Heart left ventricle (tissue), 13 donors: ENCODE measurements around the gene NEURL3.

Source experiments
- POLR2A ChIP-seq, 2 donors: fragments of 450-650 bp; IDR thresholded peaks; one replicate each; pipeline ENCODE4 v1.6.1; 2017; ENCODE audit warnings: antibody characterized with exemption in 2 of 2, mild to moderate bottlenecking in 2 of 2, moderate library complexity in 2 of 2
- TF ChIP-seq, protein P1 (sequence below), 12 donors: fragments of 200-600 bp; sonication (generic) in 4 of 12; IDR thresholded peaks; one replicate each; pipeline versions ENCODE4 v1.5.0 to v1.8.0; 2018 to 2022; ENCODE audit warnings: antibody characterized with exemption in 12 of 12, mild to moderate bottlenecking in 5 of 12
- donor health status: ischemic (EF 13 %, LVEDD 7.1; RV severe dilation, severe dysfunction).
- donor health status: DM: no; HTN: yes; CAD: no.
- donor health status: DM: no; HTN: no; CAD: no.
- donor health status: ischemic (EF 25% LVEDD 6.9; RV normal size, moderate dysfunction).
- donor health status: ischemic (EF 25% LVEDD 5.7; RV mildly dilated, moderate dysfunction).
- donor health status: ischemic (EF 35%, LVEDD 5.7; RV mildly dilated, moderate dysfunction).
- donor health status: nonischemic (EF 11% LVEDD 7.7; RV severe dilation, severe dysfunction).
- donor health status: DM: yes; HTN: yes; CAD: no.
- donor health status: PGD.
- donor health status: ischemic (EF 29% LVEDD 5.4; RV normal size, mild dysfunction).
- donor health status: nonischemic (EF 23%, LVEDD 6.1; RV moderate dilation, normal function).

GRCh38 chr2:96526615-96527285 lies 21.6 kb upstream of the NEURL3 start:
- TF ChIP-seq, protein P1, sequence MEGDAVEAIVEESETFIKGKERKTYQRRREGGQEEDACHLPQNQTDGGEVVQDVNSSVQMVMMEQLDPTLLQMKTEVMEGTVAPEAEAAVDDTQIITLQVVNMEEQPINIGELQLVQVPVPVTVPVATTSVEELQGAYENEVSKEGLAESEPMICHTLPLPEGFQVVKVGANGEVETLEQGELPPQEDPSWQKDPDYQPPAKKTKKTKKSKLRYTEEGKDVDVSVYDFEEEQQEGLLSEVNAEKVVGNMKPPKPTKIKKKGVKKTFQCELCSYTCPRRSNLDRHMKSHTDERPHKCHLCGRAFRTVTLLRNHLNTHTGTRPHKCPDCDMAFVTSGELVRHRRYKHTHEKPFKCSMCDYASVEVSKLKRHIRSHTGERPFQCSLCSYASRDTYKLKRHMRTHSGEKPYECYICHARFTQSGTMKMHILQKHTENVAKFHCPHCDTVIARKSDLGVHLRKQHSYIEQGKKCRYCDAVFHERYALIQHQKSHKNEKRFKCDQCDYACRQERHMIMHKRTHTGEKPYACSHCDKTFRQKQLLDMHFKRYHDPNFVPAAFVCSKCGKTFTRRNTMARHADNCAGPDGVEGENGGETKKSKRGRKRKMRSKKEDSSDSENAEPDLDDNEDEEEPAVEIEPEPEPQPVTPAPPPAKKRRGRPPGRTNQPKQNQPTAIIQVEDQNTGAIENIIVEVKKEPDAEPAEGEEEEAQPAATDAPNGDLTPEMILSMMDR (IDR thresholded peaks at IDR 0.05), result no peak
- TF ChIP-seq POLR2A (IDR thresholded peaks at IDR 0.05), result no peak
